DOHH2 (cell line): ENCODE results near the gene CHI3L1.

Experiments used
- H3F3A ChIP-seq: fragments of 200-600 bp; sonication (generic), shearing (Covaris generic); 2 replicates; pipeline ENCODE4 v1.6.0; 2016; ENCODE audit warnings: antibody characterized with exemption, mild to moderate bottlenecking; ENCODE audit not compliant: control insufficient read depth, insufficient read depth
- H3K27ac ChIP-seq: fragments of 200-600 bp; sonication (generic); 2 replicates; pipeline ENCODE4 v1.5.1; 2014; ENCODE audit warnings: low read depth, mild to moderate bottlenecking, low read length, moderate library complexity
- H3K27me3 ChIP-seq: fragments of 200-600 bp; sonication (generic); 2 replicates; pipeline ENCODE4 v1.6.1; 2014; ENCODE audit warnings: mild to moderate bottlenecking, low read length, mixed read lengths; ENCODE audit not compliant: control insufficient read depth
- H3K36me3 ChIP-seq: fragments of 200-600 bp; sonication (generic); 2 replicates; pipeline ENCODE4 v1.6.1; 2014; ENCODE audit warnings: mild to moderate bottlenecking, low read length, moderate library complexity, mixed read lengths; ENCODE audit not compliant: control insufficient read depth
- H3K4me1 ChIP-seq: fragments of 200-600 bp; sonication (generic); 2 replicates; pipeline ENCODE4 v1.6.1; 2014; ENCODE audit warnings: mild to moderate bottlenecking, low read length, mixed read lengths; ENCODE audit not compliant: control insufficient read depth
- H3K4me2 ChIP-seq: fragments of 200-600 bp; sonication (generic); 2 replicates; pipeline ENCODE4 v1.6.0; 2014; ENCODE audit warnings: mild to moderate bottlenecking, low read length, moderate library complexity
- H3K4me3 ChIP-seq: fragments of 200-600 bp; sonication (generic); 2 replicates; pipeline ENCODE4 v1.5.1; 2014; ENCODE audit warnings: mild to moderate bottlenecking, low read length, mixed read lengths
- H3K79me2 ChIP-seq: fragments of 200-600 bp; sonication (generic); 2 replicates; pipeline ENCODE4 v1.6.1; 2014; ENCODE audit warnings: mild to moderate bottlenecking, low read length, mixed read lengths; ENCODE audit not compliant: control insufficient read depth
- H3K9me2 ChIP-seq: fragments of 200-600 bp; sonication (generic); replicated peaks from 2 replicates; pipeline ENCODE4 v1.6.1; 2014; ENCODE audit warnings: mild to moderate bottlenecking, low read length, mixed read lengths; ENCODE audit not compliant: control insufficient read depth
- H3K9me3 ChIP-seq: fragments of 200-600 bp; sonication (generic); 2 replicates; pipeline ENCODE4 v1.6.1; 2014; ENCODE audit warnings: antibody characterized with exemption, low read length, mixed read lengths; ENCODE audit not compliant: control insufficient read depth, insufficient read depth
- H4K20me1 ChIP-seq: fragments of 200-600 bp; sonication (generic); 2 replicates; pipeline ENCODE4 v1.6.0; 2014; ENCODE audit warnings: low read depth, mild to moderate bottlenecking, antibody characterized with exemption, low read length, moderate library complexity; ENCODE audit not compliant: control insufficient read depth, insufficient read depth
- EZH2phosphoT487 ChIP-seq: fragments of 200-600 bp; sonication (generic); IDR thresholded peaks from 2 replicates; pipeline ENCODE4 v1.6.1; 2017; ENCODE audit warnings: borderline replicate concordance, mild to moderate bottlenecking, antibody characterized with exemption, low read length, moderate library complexity, mixed read lengths
- TF ChIP-seq, protein P1 (sequence below): fragments of 200-600 bp; sonication (generic); IDR thresholded peaks from one replicate; pipeline ENCODE4 v1.5.1; 2014; ENCODE audit warnings: antibody characterized with exemption, mild to moderate bottlenecking, low read depth, low read length; ENCODE audit not compliant: poor library complexity, severe bottlenecking

The CHI3L1 gene

GRCh38 chr1:203199481-203199815, 12.9 kb upstream of the CHI3L1 start:
- Histone ChIP-seq H3K79me2 (no peaks in the 10 kb centered on the region), H3K4me1 (no peaks in the 10 kb centered on the region), H3K27me3 (peaks cover 41% of the 10 kb centered on the region), H4K20me1 (no peaks in the 10 kb centered on the region), H3K4me3 (no peak overlapping the region), H3K4me2 (no peak overlapping the region), H3K9me3 (no peaks in the 10 kb centered on the region), H3K36me3 (no peaks in the 10 kb centered on the region), H3F3A (no peaks in the 10 kb centered on the region), H3K27ac (no peak overlapping the region), H3K9me2 (no peaks in the 10 kb centered on the region)
- no peak for TF ChIP-seq EZH2phosphoT487
- TF ChIP-seq, protein P1, sequence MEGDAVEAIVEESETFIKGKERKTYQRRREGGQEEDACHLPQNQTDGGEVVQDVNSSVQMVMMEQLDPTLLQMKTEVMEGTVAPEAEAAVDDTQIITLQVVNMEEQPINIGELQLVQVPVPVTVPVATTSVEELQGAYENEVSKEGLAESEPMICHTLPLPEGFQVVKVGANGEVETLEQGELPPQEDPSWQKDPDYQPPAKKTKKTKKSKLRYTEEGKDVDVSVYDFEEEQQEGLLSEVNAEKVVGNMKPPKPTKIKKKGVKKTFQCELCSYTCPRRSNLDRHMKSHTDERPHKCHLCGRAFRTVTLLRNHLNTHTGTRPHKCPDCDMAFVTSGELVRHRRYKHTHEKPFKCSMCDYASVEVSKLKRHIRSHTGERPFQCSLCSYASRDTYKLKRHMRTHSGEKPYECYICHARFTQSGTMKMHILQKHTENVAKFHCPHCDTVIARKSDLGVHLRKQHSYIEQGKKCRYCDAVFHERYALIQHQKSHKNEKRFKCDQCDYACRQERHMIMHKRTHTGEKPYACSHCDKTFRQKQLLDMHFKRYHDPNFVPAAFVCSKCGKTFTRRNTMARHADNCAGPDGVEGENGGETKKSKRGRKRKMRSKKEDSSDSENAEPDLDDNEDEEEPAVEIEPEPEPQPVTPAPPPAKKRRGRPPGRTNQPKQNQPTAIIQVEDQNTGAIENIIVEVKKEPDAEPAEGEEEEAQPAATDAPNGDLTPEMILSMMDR: no peak

GRCh38 chr1:203199002-203199401, 12.5 kb upstream of the CHI3L1 start:
- no peaks in the 10 kb centered on the region for H4K20me1 ChIP-seq
- H3K9me3 ChIP-seq: no peaks in the 10 kb centered on the region
- no peaks in the 10 kb centered on the region for H3K9me2 ChIP-seq
- no peaks in the 10 kb centered on the region for H3K79me2 ChIP-seq
- no peak overlapping the region for H3K4me2 ChIP-seq
- H3F3A ChIP-seq: no peaks in the 10 kb centered on the region
- no peaks in the 10 kb centered on the region for H3K4me1 ChIP-seq
- TF ChIP-seq, protein P1: no peak
- no peak for TF ChIP-seq EZH2phosphoT487
- H3K27ac ChIP-seq: no peak overlapping the region
- H3K36me3 ChIP-seq: no peaks in the 10 kb centered on the region
- H3K4me3 ChIP-seq: no peak overlapping the region
- H3K27me3 ChIP-seq: peaks cover 37% of the 10 kb centered on the region

- no peaks in the 10 kb centered on the region for H3K36me3 ChIP-seq
- H3K4me3 ChIP-seq: no peak overlapping the region
- H3K79me2 ChIP-seq: no peaks in the 10 kb centered on the region
- no peaks in the 10 kb centered on the region for H3K4me1 ChIP-seq
- H3K9me2 ChIP-seq: no peaks in the 10 kb centered on the region
- peaks cover 34% of the 10 kb centered on the region for H3K27me3 ChIP-seq
- no peaks in the 10 kb centered on the region for H4K20me1 ChIP-seq
- no peaks in the 10 kb centered on the region for H3F3A ChIP-seq
- H3K9me3 ChIP-seq: no peaks in the 10 kb centered on the region
- TF ChIP-seq, protein P1: no peak
- no peak for TF ChIP-seq EZH2phosphoT487
- no peak overlapping the region for H3K27ac ChIP-seq
- H3K4me2 ChIP-seq: no peak overlapping the region
These were observed 11.1 kb upstream of the CHI3L1 start for GRCh38 chr1:203197625-203198024.

GRCh38 chr1:203196371-203196770, 9.9 kb upstream of the CHI3L1 start:
- Histone ChIP-seq H3K4me3 (no peak overlapping the region), H3K9me2 (no peaks in the 10 kb centered on the region), H3K4me1 (no peaks in the 10 kb centered on the region), H3K36me3 (no peaks in the 10 kb centered on the region), H3K4me2 (no peak overlapping the region), H3F3A (no peaks in the 10 kb centered on the region), H3K79me2 (no peaks in the 10 kb centered on the region), H3K9me3 (no peaks in the 10 kb centered on the region), H3K27ac (no peak overlapping the region), H4K20me1 (no peaks in the 10 kb centered on the region), H3K27me3 (peaks cover 34% of the 10 kb centered on the region)
- no peak for TF ChIP-seq EZH2phosphoT487
- TF ChIP-seq, protein P1: no peak
